Activated T-helper 9 cell treated with anti-CD3 and anti-CD28 coated beads, Interleukin-2, amount 50 U/mL, for 16 hours (primary cell): ENCODE results near the gene STYXL1.

Source experiments
- DNase-seq: peaks from one replicate; pipeline ENCODE4 v3.0.0-alpha.2; 2020; ENCODE audit warnings: low read depth

Gene STYXL1

GRCh38 chr7:75955331-75955955, 92.4 kb downstream of the STYXL1 start:
- DNase-seq = no peak

DNA sequence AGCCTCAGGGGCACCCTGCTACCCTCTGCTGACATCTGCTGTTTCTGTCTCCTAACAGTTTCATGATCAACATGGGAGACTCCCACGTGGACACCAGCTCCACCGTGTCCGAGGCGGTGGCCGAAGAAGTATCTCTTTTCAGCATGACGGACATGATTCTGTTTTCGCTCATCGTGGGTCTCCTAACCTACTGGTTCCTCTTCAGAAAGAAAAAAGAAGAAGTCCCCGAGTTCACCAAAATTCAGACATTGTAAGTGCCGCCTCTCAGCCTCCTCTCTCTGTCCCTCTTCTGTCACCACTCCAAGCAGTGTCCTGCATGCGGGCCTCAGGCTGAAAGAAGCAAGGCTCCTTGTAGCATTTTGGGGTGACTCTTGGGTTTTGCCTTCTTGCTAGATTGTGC, 93.9 kb downstream of the STYXL1 start:
- no peak for DNase-seq

DNA sequence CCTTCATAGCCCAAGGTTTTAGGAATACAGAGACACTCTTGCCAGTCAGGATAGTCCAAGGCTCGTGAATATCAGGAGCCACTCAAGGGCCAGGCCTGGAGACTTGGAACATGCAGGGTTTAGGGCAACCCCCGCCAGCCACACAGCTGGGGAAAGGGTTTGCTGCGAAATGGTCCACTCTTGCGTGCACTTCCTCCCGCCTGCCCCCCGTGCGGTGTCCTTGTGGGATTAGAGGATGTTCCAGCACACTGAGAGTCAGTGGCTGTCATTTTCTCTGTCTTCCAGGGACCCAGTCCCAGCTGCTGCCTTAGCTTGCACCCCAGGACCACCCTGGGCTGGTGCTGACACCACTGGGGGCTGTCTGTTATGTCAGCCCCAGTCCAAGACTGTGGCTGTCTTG, 94.4 kb downstream of the STYXL1 start:
- no peak for DNase-seq

DNA sequence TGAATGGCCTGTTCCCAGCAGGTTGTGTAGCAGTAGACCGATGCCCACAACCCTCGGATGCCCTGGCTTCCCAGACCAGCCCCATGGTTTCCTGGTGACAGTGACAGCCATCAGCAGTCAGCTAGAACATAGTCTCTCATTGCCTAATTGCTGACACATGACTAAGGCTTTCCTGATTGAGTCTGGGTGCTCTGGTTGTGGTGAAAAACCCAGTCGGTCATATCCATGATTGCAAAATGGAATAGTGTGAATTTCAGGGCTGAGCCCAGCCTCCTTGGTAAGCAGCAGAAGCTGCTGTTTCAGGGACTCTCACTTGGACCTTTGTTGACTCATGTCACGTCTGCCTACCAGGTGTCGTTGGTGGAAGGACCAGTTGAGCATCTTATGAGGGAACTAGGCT, 96.3 kb downstream of the STYXL1 start:
- no peak for DNase-seq

GRCh38 chr7:75950111-75950681, 97.6 kb downstream of the STYXL1 start:
- no peak for DNase-seq

DNA sequence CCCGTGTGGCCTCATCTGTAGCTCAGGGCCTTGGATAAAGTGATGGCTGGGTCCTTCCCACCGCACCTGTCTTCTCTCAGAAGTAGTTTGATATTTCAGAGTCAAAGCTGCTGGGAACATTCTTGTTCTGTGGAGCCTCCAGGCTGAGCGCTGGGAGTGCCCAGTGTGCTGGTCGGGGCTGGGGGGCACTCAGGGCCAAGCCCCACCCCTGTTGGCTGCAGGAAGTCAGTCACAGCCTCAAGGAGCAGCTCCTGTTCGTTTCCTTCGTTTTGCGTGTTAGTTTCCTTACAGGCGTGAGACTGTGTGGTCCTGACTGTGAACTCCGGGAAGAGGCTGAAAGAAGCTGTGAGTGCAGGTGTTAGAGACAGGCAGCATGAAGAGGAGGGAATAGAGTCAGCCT, 99.6 kb downstream of the STYXL1 start:
- DNase-seq = no peak
